MCF 10A (cell line): ENCODE measurements around the gene DDRGK1. TPM values are rescaled to one million over a fixed set of nuclear protein-coding genes. Genes with fewer than 3 reads are reported as not detected.

ENCODE experiments used
- BruUV-seq: library from RNA; stranded (reverse); fragments of 400-500 nt; replicated peaks from 2 replicates; lab custom pipeline; 2021; lab: Mats Ljungman, UMichigan
- CTCF ChIA-PET: fragments of 300-600 bp; sonication (Branson Sonifier 250); formaldehyde crosslinking; extraction: SDS; loops from one replicate; lab custom pipeline; 2021; ENCODE audit warnings: antibody characterized with exemption, inconsistent platforms; lab: Yijun Ruan, JAX
- POLR2A ChIA-PET: fragments of 300-600, 350-650 bp; sonication (Branson Sonifier 250); formaldehyde crosslinking; extraction: SDS; loops from one replicate; lab custom pipeline; 2020; ENCODE audit warnings: antibody characterized with exemption, inconsistent platforms; lab: Yijun Ruan, JAX
- DNase-seq: peaks from one replicate; pipeline ENCODE4 v3.0.0-alpha.2; 2018; ENCODE audit not compliant: unreplicated experiment
- H3K27ac Mint-ChIP-seq: one replicate; pipeline ENCODE4 v1.8.0; 2022; ENCODE audit warnings: mild to moderate bottlenecking, low read depth, mixed read lengths; ENCODE audit not compliant: unreplicated experiment
- H3K27me3 Mint-ChIP-seq: one replicate; pipeline ENCODE4 v1.8.0; 2022; ENCODE audit warnings: mixed read lengths; ENCODE audit not compliant: insufficient read depth, unreplicated experiment
- H3K36me3 Mint-ChIP-seq: one replicate; pipeline ENCODE4 v1.8.0; 2022; ENCODE audit warnings: mild to moderate bottlenecking, moderate library complexity, mixed read lengths; ENCODE audit not compliant: insufficient read depth, unreplicated experiment
- H3K4me1 Mint-ChIP-seq: one replicate; pipeline ENCODE4 v1.8.0; 2022; ENCODE audit warnings: mixed read lengths; ENCODE audit not compliant: insufficient read depth, unreplicated experiment
- H3K4me3 Mint-ChIP-seq: one replicate; pipeline ENCODE4 v1.8.0; 2022; ENCODE audit warnings: mild to moderate bottlenecking, moderate library complexity, mixed read lengths; ENCODE audit not compliant: unreplicated experiment
- H3K9me3 Mint-ChIP-seq: one replicate; pipeline ENCODE4 v1.8.0; 2022; ENCODE audit warnings: mixed read lengths; ENCODE audit not compliant: unreplicated experiment
- intact Hi-C: fragments of 100-400 bp; cut with micrococcal nuclease; formaldehyde crosslinking; loops from 2 replicates; pipeline ENCODE4 v1.14.1; 2022
- total RNA-seq: library from RNA; stranded (reverse); gene quantifications from 2 replicates; pipeline ENCODE4 v1.2.3, GENCODE V29; 2022
- TF ChIP-seq, protein P1 (sequence below): fragments of 200-600 bp; IDR thresholded peaks from one replicate; pipeline ENCODE4 v1.8.0; 2022; ENCODE audit warnings: antibody characterized with exemption, mild to moderate bottlenecking; ENCODE audit not compliant: unreplicated experiment

The DDRGK1 gene
- total RNA-seq, 1 experiment from 2014 or later, result 116 TPM

DNA sequence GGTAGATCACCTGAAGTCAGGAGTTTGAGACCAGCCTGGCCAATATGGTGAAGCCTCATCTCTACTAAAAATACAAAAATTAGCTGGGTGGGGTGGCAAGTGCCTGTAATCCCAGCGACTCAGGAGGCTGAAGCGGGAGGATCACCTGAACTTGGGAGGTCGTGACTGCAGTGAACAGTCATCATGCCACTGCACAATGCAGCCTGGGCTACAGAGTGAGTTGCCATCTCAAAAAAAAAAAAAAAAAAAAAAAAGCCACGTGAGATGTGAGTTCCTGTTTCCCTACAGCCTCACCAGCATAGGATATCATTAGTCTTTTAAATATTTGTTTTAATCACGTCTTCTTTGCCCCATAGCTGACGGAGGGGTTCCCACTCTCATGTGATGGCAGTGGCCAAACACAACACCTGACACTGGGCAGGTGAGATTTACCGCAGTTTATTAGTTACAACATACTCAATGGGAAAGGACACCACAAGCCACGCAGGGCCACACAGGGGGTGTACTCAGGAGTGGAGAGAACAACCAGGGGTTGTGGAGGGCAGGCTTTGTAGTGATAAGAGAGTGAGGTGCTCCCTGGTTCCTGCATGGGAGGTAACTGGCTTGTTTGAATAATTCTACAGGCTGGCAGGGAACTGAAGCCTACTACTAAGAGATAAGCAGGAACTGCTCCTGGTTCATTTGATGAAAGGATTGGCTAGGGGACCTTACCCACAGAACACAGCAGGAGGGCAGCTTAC lies 26.6 kb downstream of the DDRGK1 start:
- intact Hi-C loops, result loop anchor here (10.0 kb wide), 1 partner anchor 123 kb away; no protein-coding TSS in a partner anchor
- H3K27me3 Mint-ChIP-seq, result no peaks in the 10 kb centered on the region
- ChIA-PET CTCF (interaction anchor here (0.6 to 1.6 kb wide), 5 partner anchors 30 to 603 kb away, joined by 3 to 4 read pairs (median 4); no protein-coding TSS in a partner anchor), POLR2A (interaction anchor here (1.5 to 2.3 kb wide), 2 partner anchors 10 to 25 kb away, joined by 3 to 14 read pairs; no protein-coding TSS in a partner anchor)
- BruUV-seq, result no TSS peak
- TF ChIP-seq, protein P1, sequence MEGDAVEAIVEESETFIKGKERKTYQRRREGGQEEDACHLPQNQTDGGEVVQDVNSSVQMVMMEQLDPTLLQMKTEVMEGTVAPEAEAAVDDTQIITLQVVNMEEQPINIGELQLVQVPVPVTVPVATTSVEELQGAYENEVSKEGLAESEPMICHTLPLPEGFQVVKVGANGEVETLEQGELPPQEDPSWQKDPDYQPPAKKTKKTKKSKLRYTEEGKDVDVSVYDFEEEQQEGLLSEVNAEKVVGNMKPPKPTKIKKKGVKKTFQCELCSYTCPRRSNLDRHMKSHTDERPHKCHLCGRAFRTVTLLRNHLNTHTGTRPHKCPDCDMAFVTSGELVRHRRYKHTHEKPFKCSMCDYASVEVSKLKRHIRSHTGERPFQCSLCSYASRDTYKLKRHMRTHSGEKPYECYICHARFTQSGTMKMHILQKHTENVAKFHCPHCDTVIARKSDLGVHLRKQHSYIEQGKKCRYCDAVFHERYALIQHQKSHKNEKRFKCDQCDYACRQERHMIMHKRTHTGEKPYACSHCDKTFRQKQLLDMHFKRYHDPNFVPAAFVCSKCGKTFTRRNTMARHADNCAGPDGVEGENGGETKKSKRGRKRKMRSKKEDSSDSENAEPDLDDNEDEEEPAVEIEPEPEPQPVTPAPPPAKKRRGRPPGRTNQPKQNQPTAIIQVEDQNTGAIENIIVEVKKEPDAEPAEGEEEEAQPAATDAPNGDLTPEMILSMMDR, result no peak
- DNase-seq, result no peak
- H3K4me3 Mint-ChIP-seq, result no peak overlapping the region
- H3K27ac Mint-ChIP-seq, result no peak overlapping the region
- peaks cover 4% of the 10 kb centered on the region for H3K36me3 Mint-ChIP-seq
- H3K9me3 Mint-ChIP-seq, result no peaks in the 10 kb centered on the region
- peaks cover 14% of the 10 kb centered on the region for H3K4me1 Mint-ChIP-seq

DNA sequence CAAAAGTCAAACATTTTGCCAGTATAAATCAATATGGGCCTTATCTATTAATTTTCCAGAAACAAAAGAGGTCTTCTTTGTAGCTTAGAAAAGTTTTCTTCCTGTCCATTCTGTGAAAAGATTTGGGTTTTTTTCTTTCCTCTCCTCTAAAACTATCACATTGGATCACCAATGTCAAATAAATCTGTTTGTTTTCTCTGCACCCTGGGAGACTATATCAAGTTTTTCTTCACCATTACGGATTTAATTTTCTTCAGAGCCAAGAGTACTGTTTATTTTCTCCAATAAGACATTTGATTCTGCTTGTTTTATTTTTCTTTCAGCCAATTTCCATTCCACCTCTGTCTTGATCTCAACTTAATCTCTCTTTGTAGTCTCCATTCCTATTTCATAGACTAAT lies 29.2 kb downstream of the DDRGK1 start:
- Mint-ChIP-seq H3K9me3 (no peaks in the 10 kb centered on the region), H3K27me3 (no peaks in the 10 kb centered on the region), H3K36me3 (no peaks in the 10 kb centered on the region), H3K4me1 (peaks cover 14% of the 10 kb centered on the region), H3K4me3 (peak overlapping the region; percentile 93), H3K27ac (peak overlapping the region; percentile 86)
- no peak for DNase-seq
- intact Hi-C loops, result loop anchor here (2.0 to 10.0 kb wide), 2 partner anchors 56 to 120 kb away; no protein-coding TSS in a partner anchor
- BruUV-seq, result no TSS peak
- TF ChIP-seq, protein P1, result no peak
- ChIA-PET POLR2A (interaction anchor here (0.6 to 2.0 kb wide), 11 partner anchors 9 to 233 kb away, joined by 3 to 20 read pairs (median 6); partner anchors contain the start of genes FASTKD5, ITPA and UBOX5), CTCF (interaction anchor here (0.6 to 1.2 kb wide), 4 partner anchors 9 to 173 kb away, joined by 3 read pairs; no protein-coding TSS in a partner anchor)

- no peaks in the 10 kb centered on the region for H3K36me3 Mint-ChIP-seq
- TSS peak; percentile 51 for BruUV-seq
These were observed 29.8 kb downstream of the DDRGK1 start for GRCh38 chr20:3174442-3175261.

More at GRCh38 chr20:3174442-3175261, 29.8 kb downstream of the DDRGK1 start:
- ChIA-PET POLR2A (interaction anchor here (0.6 to 5.3 kb wide), 16 partner anchors 10 to 234 kb away, joined by 3 to 44 read pairs (median 5); partner anchors contain the start of genes DDRGK1, FASTKD5, ITPA and UBOX5), CTCF (interaction anchor here (0.6 to 1.2 kb wide), 4 partner anchors 10 to 173 kb away, joined by 3 read pairs; no protein-coding TSS in a partner anchor)
- Mint-ChIP-seq H3K27me3 (no peaks in the 10 kb centered on the region), H3K4me3 (peak overlapping the region; percentile 93), H3K4me1 (peaks cover 14% of the 10 kb centered on the region), H3K27ac (peak overlapping the region; percentile 86), H3K9me3 (no peaks in the 10 kb centered on the region)
- intact Hi-C loops, result loop anchor here (2.0 to 10.0 kb wide), 2 partner anchors 56 to 120 kb away; no protein-coding TSS in a partner anchor
- DNase-seq, result peak; percentile 22
- TF ChIP-seq, protein P1, result no peak
